ENCODE results near the gene GPC6. TPM values are rescaled to one million over a fixed set of nuclear protein-coding genes. Genes with fewer than 3 reads are reported as not detected.
A peak's percentile ranks its signal among the peaks of the same experiment; 100 is the strongest.

GPC6 gene
- total and polyA plus RNA-seq, 12 donors = 0.15 to 5.4 (median 2.5) TPM

GRCh38 chr13:94369972-94370436 lies 1143.4 kb downstream of the GPC6 start:
- Histone ChIP-seq H3K27me3 (no peaks in the 10 kb centered on the region), H3K4me1 (peaks cover 0 to 11% (median 0%) of the 10 kb centered on the region in 9 donors), H3K36me3 (no peaks in the 10 kb centered on the region), H3K27ac (no peak overlapping the region), H3K9me3 (no peaks in the 10 kb centered on the region), H3K4me3 (no peak overlapping the region)
- no peak for TF ChIP-seq CTCF (IDR thresholded peaks at IDR 0.05)
- ATAC-seq = peak in 7 of 8 donors; percentile 74 to 91 (median 75)
- WGBS, 2 donors = 64 to 88% methylated on average over 1 of the region's 1 CpG
- intact Hi-C loops (cut with DNase I) = no loop called here
- peak in 1 of 2 donors; percentile 22 for DNase-seq

- intact Hi-C loops (cut with DNase I) = no loop called here
- Histone ChIP-seq H3K27ac (no peak overlapping the region), H3K4me3 (no peak overlapping the region), H3K4me1 (peaks cover 0 to 11% (median 0%) of the 10 kb centered on the region in 9 donors), H3K36me3 (no peaks in the 10 kb centered on the region), H3K9me3 (no peaks in the 10 kb centered on the region), H3K27me3 (no peaks in the 10 kb centered on the region)
- DNase-seq (no peak), ATAC-seq (no peak)
- WGBS, 2 donors = 90 to 94% methylated on average over 3 of the region's 3 CpGs
- no peak for TF ChIP-seq CTCF (IDR thresholded peaks at IDR 0.05)
Observed at GRCh38 chr13:94371855-94372254, 1145.2 kb downstream of the GPC6 start.

GRCh38 chr13:94382517-94382916 lies 1155.9 kb downstream of the GPC6 start:
- intact Hi-C loops (cut with DNase I) = no loop called here
- H3K27ac ChIP-seq = no peak overlapping the region
- H3K9me3 ChIP-seq = no peaks in the 10 kb centered on the region
- H3K4me3 ChIP-seq = no peak overlapping the region
- DNase-seq (no peak), ATAC-seq (peak in 3 of 8 donors; percentile 20 to 56 (median 35))
- WGBS, 2 donors = 50 to 65% methylated on average over 3 of the region's 3 CpGs
- H3K36me3 ChIP-seq = no peaks in the 10 kb centered on the region
- TF ChIP-seq CTCF (IDR thresholded peaks at IDR 0.05) = no peak
- H3K27me3 ChIP-seq = no peaks in the 10 kb centered on the region
- H3K4me1 ChIP-seq = peaks cover 0 to 23% (median 11%) of the 10 kb centered on the region in 9 donors

GRCh38 chr13:94382960-94383359 lies 1156.4 kb downstream of the GPC6 start:
- Histone ChIP-seq H3K36me3 (no peaks in the 10 kb centered on the region), H3K4me1 (peaks cover 0 to 23% (median 11%) of the 10 kb centered on the region in 9 donors), H3K27me3 (no peaks in the 10 kb centered on the region), H3K4me3 (no peak overlapping the region), H3K9me3 (no peaks in the 10 kb centered on the region), H3K27ac (no peak overlapping the region)
- ATAC-seq (peak in 4 of 8 donors; percentile 44 to 80 (median 63)), DNase-seq (peak in 1 of 2 donors; percentile 9)
- intact Hi-C loops (cut with DNase I) = no loop called here
- 61 to 69% methylated on average over 5 of the region's 5 CpGs for WGBS, 2 donors
- TF ChIP-seq CTCF (IDR thresholded peaks at IDR 0.05) = no peak

All from heart right ventricle (tissue), 16 donors.